GM12878 (cell line): ENCODE data around the gene PDSS2. TPM values are rescaled to one million over a fixed set of nuclear protein-coding genes. Genes with fewer than 3 reads are reported as not detected.

Source experiments
- ATAC-seq: fragments of 200-7000 bp; cut with Tn5 transposase; 3 replicates; pipeline ENCODE4 v1.9.1; 2020; ENCODE audit warnings: mild to moderate bottlenecking, moderate library complexity
- BruUV-seq: library from RNA; stranded (reverse); fragments of 400-500 nt; replicated peaks from 2 replicates; lab custom pipeline; 2021; lab: Mats Ljungman, UMichigan
- CTCF ChIA-PET: fragments of 300-600 bp; sonication (Branson Sonifier 250); formaldehyde crosslinking; extraction: SDS; loops from one replicate; lab custom pipeline; 2021; ENCODE audit warnings: inconsistent platforms; lab: Yijun Ruan, JAX
- POLR2A ChIA-PET: fragments of 350-600 bp; formaldehyde crosslinking; extraction: SDS; loops from one replicate; lab custom pipeline; 2021; ENCODE audit warnings: inconsistent platforms; lab: Charles Lee
- RAD21 ChIA-PET: fragments of 300-600 bp; sonication (Branson Sonifier 250); formaldehyde crosslinking; loops from one replicate; lab custom pipeline; 2023; ENCODE audit warnings: antibody characterized with exemption; ENCODE audit not compliant: unreplicated experiment; lab: Charles Lee
- SMC1A ChIA-PET: fragments of 300-600 bp; sonication (Branson Sonifier 250); formaldehyde crosslinking; loops from one replicate; lab custom pipeline; 2023; ENCODE audit not compliant: unreplicated experiment, uncharacterized antibody; lab: Charles Lee
- DNase-seq: peaks from one replicate; pipeline ENCODE4 v3.0.0-alpha.2; 2011; ENCODE audit warnings: low read depth, low spot score
- FAIRE-seq: peaks from 3 replicates; lab custom pipeline; 2011; peaks lifted over from hg19 to GRCh38; lab: Jason Lieb, UNC
- H2AFZ ChIP-seq: 2 replicates; pipeline ENCODE4 v1.6.0; 2011; ENCODE audit warnings: low read depth, low read length, control low read depth; ENCODE audit not compliant: control insufficient read depth
- H3K27ac ChIP-seq: 2 replicates; pipeline ENCODE4 v1.5.1; 2011; ENCODE audit warnings: control low read depth; ENCODE audit not compliant: control insufficient read depth, insufficient read depth
- H3K27me3 ChIP-seq, 2 experiments: replicated peaks in 1 of 2; 2 replicates each; pipeline versions ENCODE4 v1.6.0 to v1.6.1; 2011; ENCODE audit warnings: low read length in 1 of 2; ENCODE audit not compliant: control insufficient read depth in 2 of 2, insufficient read depth in 2 of 2
- H3K36me3 ChIP-seq, 2 experiments: 2 replicates each; pipeline ENCODE4 v1.5.1; 2011; ENCODE audit warnings: low read length in 1 of 2; ENCODE audit not compliant: control insufficient read depth in 2 of 2, insufficient read depth in 2 of 2
- H3K4me1 ChIP-seq: 2 replicates; pipeline ENCODE4 v1.6.1; 2011; ENCODE audit warnings: mild to moderate bottlenecking, low read length, moderate library complexity, mixed read lengths; ENCODE audit not compliant: control insufficient read depth, insufficient read depth
- H3K4me2 ChIP-seq: 2 replicates; pipeline ENCODE4 v1.6.0; 2011; ENCODE audit warnings: control low read depth; ENCODE audit not compliant: control insufficient read depth, insufficient read depth
- H3K4me3 ChIP-seq: fragments of 200-600 bp; sonication (generic); 2 replicates; pipeline ENCODE4 v1.5.1; 2016
- H3K79me2 ChIP-seq: 2 replicates; pipeline ENCODE4 v1.6.0; 2011; ENCODE audit warnings: low read length; ENCODE audit not compliant: control insufficient read depth, insufficient read depth
- H3K9ac ChIP-seq: 2 replicates; pipeline ENCODE4 v1.8.0; 2011; ENCODE audit warnings: low read length, control low read depth, mixed read lengths; ENCODE audit not compliant: control insufficient read depth, insufficient read depth
- H3K9me3 ChIP-seq: replicated peaks from 3 replicates; pipeline ENCODE4 v1.5.1; 2011; ENCODE audit warnings: mild to moderate bottlenecking, low read length; ENCODE audit not compliant: control insufficient read depth, insufficient read depth
- H4K20me1 ChIP-seq: 2 replicates; pipeline ENCODE4 v1.6.0; 2011; ENCODE audit not compliant: control insufficient read depth, insufficient read depth
- CEBPB ChIP-seq, 2 experiments: fragments of 150-350 bp in 1 of 2; IDR thresholded peaks; 2 replicates each; pipeline ENCODE4 v1.6.1; 2012 to 2014; ENCODE audit warnings: low read depth in 2 of 2, low read length in 2 of 2, borderline replicate concordance in 1 of 2, inconsistent platforms in 1 of 2
- FOXM1 ChIP-seq: IDR thresholded peaks from 2 replicates; pipeline ENCODE4 v1.6.1; 2012; ENCODE audit warnings: low read depth, mild to moderate bottlenecking, inconsistent platforms, low read length, moderate library complexity
- GATAD2B ChIP-seq: fragments of 450-650 bp; conservative IDR thresholded peaks from 2 replicates; pipeline ENCODE4 v1.6.1; 2017; ENCODE audit warnings: low read depth, mild to moderate bottlenecking, moderate library complexity
- NR2C2 ChIP-seq: IDR thresholded peaks from 2 replicates; pipeline ENCODE4 v1.6.1; 2011; ENCODE audit warnings: borderline replicate concordance, low read depth; ENCODE audit not compliant: control insufficient read depth, insufficient read length
- SREBF2 ChIP-seq: IDR thresholded peaks from 2 replicates; pipeline ENCODE4 v1.6.1; 2012; ENCODE audit warnings: mild to moderate bottlenecking, low read length
- WGBS: methylation state at CpG from one replicate; pipeline ENCODE4 v1.1.6; 2016; ENCODE audit warnings: low lambda C conversion rate; ENCODE audit not compliant: insufficient replicate concordance, insufficient coverage; ENCODE audit errors: missing lambda C conversion rate; 5-methylcytosine and 5-hydroxymethylcytosine counted together
- in situ Hi-C: fragments of 300-500 bp; cut with MboI; formaldehyde crosslinking; loops from 9 replicates; pipeline ENCODE4 v1.14.3; 2018; ENCODE audit warnings: mixed read lengths
- intact Hi-C: fragments of 100-400 bp; cut with micrococcal nuclease; formaldehyde crosslinking; loops from one replicate; pipeline ENCODE4 v1.14.2; 2022; ENCODE audit not compliant: unreplicated experiment
- polyA plus RNA-seq, 11 experiments: library from polyadenylated mRNA; depleted of rRNA in 4 of 11; unstranded in 6 of 11; stranded (reverse) in 5 of 11; fragments of >200 nt; fragmentation: Nextera tagmentation in 4 of 11; fragmentation: Illumina TruSeq in 1 of 11; extraction: Ambion mirVana in 4 of 11; extraction: Trizol in 1 of 11; gene quantifications; 1 replicate in 1 of 11; 2 replicates in 10 of 11; pipeline versions ENCODE4 v1.2.1 to v1.2.3, GENCODE V29; 2011 to 2016; ENCODE audit warnings: inconsistent platforms in 2 of 11, missing spikeins in 2 of 11, low read depth in 1 of 11
- total RNA-seq, 4 experiments: library from RNA; depleted of rRNA in 3 of 4; stranded (reverse); fragments of >200 nt in 3 of 4; fragmentation: Illumina TruSeq in 1 of 4; extraction: Trizol in 1 of 4; gene quantifications; 2 replicates each; pipeline versions ENCODE4 v1.2.1 to v1.2.3, GENCODE V29; 2013 to 2021
- TF ChIP-seq, protein P1 (sequence below): fragments of 150-350 bp; IDR thresholded peaks from 2 replicates; pipeline ENCODE4 v1.6.1; 2016; ENCODE audit warnings: low read depth, low read length

Gene PDSS2
- total and polyA plus RNA-seq, 10 of the 15 experiments (the other 5 are each of a cell fraction or from before 2014, with no cell fraction given) = 7.7 to 15.5 (median 9.6) TPM

DNA sequence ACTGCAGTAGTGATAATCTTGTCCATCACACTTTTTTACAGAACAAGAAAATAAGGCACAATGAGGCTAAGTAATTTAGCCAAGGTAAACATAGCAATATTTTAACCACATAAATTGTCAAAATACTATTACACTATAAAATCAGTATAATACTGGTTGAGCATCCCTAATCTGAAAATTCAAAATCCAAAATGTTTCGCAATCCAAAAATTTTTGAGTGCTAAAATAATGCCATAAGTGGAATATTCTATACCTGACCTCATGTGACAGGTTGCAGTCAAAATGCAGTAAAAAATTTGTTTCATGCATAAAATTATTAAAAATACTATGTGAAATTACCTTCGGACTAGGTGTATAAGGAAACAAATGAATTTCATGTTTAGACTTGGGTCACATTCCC lies 101.5 kb downstream of the PDSS2 start:
- DNase-seq (no peak), ATAC-seq (no peak), FAIRE-seq (no peak)
- Histone ChIP-seq H3K27me3 (no peaks in the 10 kb centered on the region), H3K27ac (no peak overlapping the region), H2AFZ (no peak overlapping the region), H3K9me3 (no peaks in the 10 kb centered on the region; the same call in 2 of the 3 replicates), H4K20me1 (no peaks in the 10 kb centered on the region), H3K4me3 (no peak overlapping the region), H3K4me1 (no peaks in the 10 kb centered on the region), H3K4me2 (no peak overlapping the region), H3K9ac (no peak overlapping the region), H3K36me3 (no peaks in the 10 kb centered on the region), H3K79me2 (no peaks in the 10 kb centered on the region)
- no peak for TF ChIP-seq CEBPB (IDR thresholded peaks at IDR 0.05; ENCODE audit: borderline replicate concordance in 1 of 2, low read depth in 2 of 2, low read length in 2 of 2)
- TF ChIP-seq FOXM1 = no peak
- no peak for TF ChIP-seq NR2C2
- TF ChIP-seq, protein P1, sequence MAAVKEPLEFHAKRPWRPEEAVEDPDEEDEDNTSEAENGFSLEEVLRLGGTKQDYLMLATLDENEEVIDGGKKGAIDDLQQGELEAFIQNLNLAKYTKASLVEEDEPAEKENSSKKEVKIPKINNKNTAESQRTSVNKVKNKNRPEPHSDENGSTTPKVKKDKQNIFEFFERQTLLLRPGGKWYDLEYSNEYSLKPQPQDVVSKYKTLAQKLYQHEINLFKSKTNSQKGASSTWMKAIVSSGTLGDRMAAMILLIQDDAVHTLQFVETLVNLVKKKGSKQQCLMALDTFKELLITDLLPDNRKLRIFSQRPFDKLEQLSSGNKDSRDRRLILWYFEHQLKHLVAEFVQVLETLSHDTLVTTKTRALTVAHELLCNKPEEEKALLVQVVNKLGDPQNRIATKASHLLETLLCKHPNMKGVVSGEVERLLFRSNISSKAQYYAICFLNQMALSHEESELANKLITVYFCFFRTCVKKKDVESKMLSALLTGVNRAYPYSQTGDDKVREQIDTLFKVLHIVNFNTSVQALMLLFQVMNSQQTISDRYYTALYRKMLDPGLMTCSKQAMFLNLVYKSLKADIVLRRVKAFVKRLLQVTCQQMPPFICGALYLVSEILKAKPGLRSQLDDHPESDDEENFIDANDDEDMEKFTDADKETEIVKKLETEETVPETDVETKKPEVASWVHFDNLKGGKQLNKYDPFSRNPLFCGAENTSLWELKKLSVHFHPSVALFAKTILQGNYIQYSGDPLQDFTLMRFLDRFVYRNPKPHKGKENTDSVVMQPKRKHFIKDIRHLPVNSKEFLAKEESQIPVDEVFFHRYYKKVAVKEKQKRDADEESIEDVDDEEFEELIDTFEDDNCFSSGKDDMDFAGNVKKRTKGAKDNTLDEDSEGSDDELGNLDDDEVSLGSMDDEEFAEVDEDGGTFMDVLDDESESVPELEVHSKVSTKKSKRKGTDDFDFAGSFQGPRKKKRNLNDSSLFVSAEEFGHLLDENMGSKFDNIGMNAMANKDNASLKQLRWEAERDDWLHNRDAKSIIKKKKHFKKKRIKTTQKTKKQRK = no peak
- TF ChIP-seq GATAD2B = no peak
- TF ChIP-seq SREBF2 = no peak
- intact Hi-C loops (no loop called here), in situ Hi-C loops (no loop called here)
- ChIA-PET RAD21 (no interaction called here), SMC1A (interaction anchor here (0.8 kb wide), 1 partner anchor 27 kb away, joined by 3 read pairs; no protein-coding TSS in a partner anchor), CTCF (no interaction called here), POLR2A (no interaction called here)
- no TSS peak for BruUV-seq
- 94% methylated on average over 2 of the region's 2 CpGs for WGBS
